Kidney epithelial cell (primary cell): Measurements from ENCODE around the gene TSPAN12. TPM values are rescaled to one million over a fixed set of nuclear protein-coding genes. Genes with fewer than 3 reads are reported as not detected.

Source experiments
- DNase-seq: peaks from one replicate; pipeline ENCODE4 v3.0.0-alpha.2; 2010; ENCODE audit warnings: low read depth
- H3K27me3 ChIP-seq: 2 replicates; pipeline ENCODE4 v1.6.0; 2011; ENCODE audit warnings: low read length; ENCODE audit not compliant: control insufficient read depth, insufficient read depth
- H3K36me3 ChIP-seq: 2 replicates; pipeline ENCODE4 v1.5.1; 2011; ENCODE audit warnings: low read length; ENCODE audit not compliant: control insufficient read depth, insufficient read depth
- H3K4me3 ChIP-seq: 2 replicates; pipeline ENCODE4 v1.5.1; 2011; ENCODE audit warnings: low read depth, mild to moderate bottlenecking, control low read depth, low read length
- total RNA-seq: library from RNA; depleted of rRNA; stranded (reverse); fragments of >200 nt; gene quantifications from 2 replicates; pipeline ENCODE4 v1.2.3, GENCODE V29; 2015
- TF ChIP-seq, protein P1 (sequence below): IDR thresholded peaks from 2 replicates; pipeline ENCODE4 v1.5.1; 2011; ENCODE audit warnings: mild to moderate bottlenecking, moderate library complexity, low read length, control low read depth, inconsistent platforms; ENCODE audit not compliant: insufficient read depth, poor library complexity, severe bottlenecking

The TSPAN12 gene
- total RNA-seq, 1 donor from 2014 or later = 10.9 TPM

DNA sequence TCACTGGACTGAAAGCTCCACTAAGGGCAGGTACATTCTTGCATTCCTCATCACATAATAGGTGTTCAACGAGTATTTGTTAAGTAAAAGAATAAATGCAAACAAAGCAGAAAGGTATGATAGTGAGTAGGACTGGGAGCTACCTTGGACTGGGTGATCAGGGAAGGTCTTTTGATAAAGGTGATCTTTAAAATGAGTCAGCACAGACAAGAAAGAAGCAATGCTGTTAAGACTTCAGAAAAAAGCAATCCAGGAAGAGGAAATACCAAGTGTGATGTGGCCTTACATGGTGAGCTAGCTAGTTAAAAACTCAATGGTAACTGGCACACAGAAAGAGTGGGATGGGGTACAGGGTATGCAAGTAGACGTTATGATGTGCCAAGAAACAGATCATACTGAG, 40.1 kb downstream of the TSPAN12 start:
- Histone ChIP-seq H3K36me3 (no peaks in the 10 kb centered on the region), H3K4me3 (no peak overlapping the region), H3K27me3 (no peaks in the 10 kb centered on the region)
- TF ChIP-seq, protein P1, sequence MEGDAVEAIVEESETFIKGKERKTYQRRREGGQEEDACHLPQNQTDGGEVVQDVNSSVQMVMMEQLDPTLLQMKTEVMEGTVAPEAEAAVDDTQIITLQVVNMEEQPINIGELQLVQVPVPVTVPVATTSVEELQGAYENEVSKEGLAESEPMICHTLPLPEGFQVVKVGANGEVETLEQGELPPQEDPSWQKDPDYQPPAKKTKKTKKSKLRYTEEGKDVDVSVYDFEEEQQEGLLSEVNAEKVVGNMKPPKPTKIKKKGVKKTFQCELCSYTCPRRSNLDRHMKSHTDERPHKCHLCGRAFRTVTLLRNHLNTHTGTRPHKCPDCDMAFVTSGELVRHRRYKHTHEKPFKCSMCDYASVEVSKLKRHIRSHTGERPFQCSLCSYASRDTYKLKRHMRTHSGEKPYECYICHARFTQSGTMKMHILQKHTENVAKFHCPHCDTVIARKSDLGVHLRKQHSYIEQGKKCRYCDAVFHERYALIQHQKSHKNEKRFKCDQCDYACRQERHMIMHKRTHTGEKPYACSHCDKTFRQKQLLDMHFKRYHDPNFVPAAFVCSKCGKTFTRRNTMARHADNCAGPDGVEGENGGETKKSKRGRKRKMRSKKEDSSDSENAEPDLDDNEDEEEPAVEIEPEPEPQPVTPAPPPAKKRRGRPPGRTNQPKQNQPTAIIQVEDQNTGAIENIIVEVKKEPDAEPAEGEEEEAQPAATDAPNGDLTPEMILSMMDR = no peak
- no peak for DNase-seq

DNA sequence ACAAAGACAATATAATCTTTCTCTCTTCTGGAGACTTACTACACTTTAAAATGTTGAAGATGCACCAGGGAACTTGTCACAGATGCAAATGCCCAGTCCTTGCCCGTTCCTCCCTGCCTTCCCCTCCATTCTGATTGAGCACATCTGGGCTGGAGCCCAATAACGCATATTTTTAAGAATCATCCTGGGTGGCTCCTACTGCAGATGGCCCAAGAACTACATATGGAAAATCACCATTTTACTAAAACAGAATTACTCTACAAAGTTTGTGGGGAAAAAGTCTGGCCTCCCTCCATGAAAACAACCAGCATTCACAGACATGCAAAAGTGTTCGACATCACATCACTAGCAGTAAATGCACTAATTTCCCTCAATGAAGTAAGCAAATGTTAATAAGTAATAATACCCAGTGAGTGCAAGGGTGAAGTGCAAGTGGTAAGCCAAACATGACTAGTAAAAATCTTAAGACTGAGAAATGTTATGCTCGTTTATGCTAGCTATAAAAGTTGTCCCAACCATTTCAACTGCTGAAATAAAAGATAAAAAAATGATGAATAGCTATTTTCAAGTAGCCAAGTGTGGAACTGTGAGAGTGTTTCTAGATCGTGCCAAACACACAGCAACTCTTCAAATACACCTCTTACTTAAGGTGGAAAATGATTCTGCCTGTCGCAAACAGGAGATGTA, 43.5 kb downstream of the TSPAN12 start:
- H3K36me3 ChIP-seq = no peaks in the 10 kb centered on the region
- no peak for DNase-seq
- no peak overlapping the region for H3K4me3 ChIP-seq
- TF ChIP-seq, protein P1 = no peak
- no peaks in the 10 kb centered on the region for H3K27me3 ChIP-seq

- H3K27me3 ChIP-seq = no peaks in the 10 kb centered on the region
- TF ChIP-seq, protein P1 = no peak
Measured at GRCh38 chr7:120813546-120814252, 44.2 kb downstream of the TSPAN12 start.

DNA sequence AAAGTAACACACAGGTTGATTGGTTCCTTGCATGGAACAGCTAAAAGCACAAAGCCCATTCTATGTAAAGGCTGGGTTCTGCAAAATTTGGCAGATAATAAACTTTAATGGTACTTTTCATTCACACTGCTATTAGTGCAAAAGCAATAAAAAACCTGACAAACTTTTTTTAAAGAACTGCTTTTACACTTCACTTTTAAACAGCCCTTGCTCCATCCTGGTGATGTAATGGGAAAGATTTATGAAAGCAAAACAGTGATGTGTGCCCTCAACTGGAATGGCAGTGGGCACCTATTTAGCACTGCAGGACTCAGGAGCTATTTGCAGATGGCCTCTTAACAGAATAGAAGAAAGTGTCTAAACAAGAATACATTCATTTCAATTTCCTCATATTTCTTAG, 44.9 kb downstream of the TSPAN12 start:
- Histone ChIP-seq H3K36me3 (no peaks in the 10 kb centered on the region), H3K4me3 (no peak overlapping the region), H3K27me3 (no peaks in the 10 kb centered on the region)
- TF ChIP-seq, protein P1 = no peak
- DNase-seq = no peak

More at GRCh38 chr7:120813546-120814252, 44.2 kb downstream of the TSPAN12 start:
- no peaks in the 10 kb centered on the region for H3K36me3 ChIP-seq
- no peak overlapping the region for H3K4me3 ChIP-seq
- DNase-seq = no peak

- Histone ChIP-seq H3K4me3 (no peak overlapping the region), H3K27me3 (no peaks in the 10 kb centered on the region), H3K36me3 (no peaks in the 10 kb centered on the region)
- TF ChIP-seq, protein P1 = no peak
- no peak for DNase-seq
Measured at GRCh38 chr7:120809260-120809659, 48.7 kb downstream of the TSPAN12 start.
